Mammary epithelial cell (primary cell): Measurements from ENCODE around the gene NPAS1.

Experiments
- EZH2 ChIP-seq: IDR thresholded peaks from 2 replicates; pipeline ENCODE4 v1.6.1; 2012; ENCODE audit warnings: low read length, inconsistent platforms, borderline replicate concordance
- TF ChIP-seq, protein P1 (sequence below), 2 donors: IDR thresholded peaks in 1 of 2; conservative IDR thresholded peaks in 1 of 2; 2 replicates each; pipeline ENCODE4 v1.5.1; 2011 to 2012; ENCODE audit warnings: inconsistent platforms in 2 of 2, low read length in 2 of 2, mild to moderate bottlenecking in 2 of 2, control low read depth in 1 of 2, low read depth in 1 of 2; ENCODE audit not compliant: insufficient read depth in 1 of 2; ENCODE audit errors: extremely low read depth in 1 of 2

DNA sequence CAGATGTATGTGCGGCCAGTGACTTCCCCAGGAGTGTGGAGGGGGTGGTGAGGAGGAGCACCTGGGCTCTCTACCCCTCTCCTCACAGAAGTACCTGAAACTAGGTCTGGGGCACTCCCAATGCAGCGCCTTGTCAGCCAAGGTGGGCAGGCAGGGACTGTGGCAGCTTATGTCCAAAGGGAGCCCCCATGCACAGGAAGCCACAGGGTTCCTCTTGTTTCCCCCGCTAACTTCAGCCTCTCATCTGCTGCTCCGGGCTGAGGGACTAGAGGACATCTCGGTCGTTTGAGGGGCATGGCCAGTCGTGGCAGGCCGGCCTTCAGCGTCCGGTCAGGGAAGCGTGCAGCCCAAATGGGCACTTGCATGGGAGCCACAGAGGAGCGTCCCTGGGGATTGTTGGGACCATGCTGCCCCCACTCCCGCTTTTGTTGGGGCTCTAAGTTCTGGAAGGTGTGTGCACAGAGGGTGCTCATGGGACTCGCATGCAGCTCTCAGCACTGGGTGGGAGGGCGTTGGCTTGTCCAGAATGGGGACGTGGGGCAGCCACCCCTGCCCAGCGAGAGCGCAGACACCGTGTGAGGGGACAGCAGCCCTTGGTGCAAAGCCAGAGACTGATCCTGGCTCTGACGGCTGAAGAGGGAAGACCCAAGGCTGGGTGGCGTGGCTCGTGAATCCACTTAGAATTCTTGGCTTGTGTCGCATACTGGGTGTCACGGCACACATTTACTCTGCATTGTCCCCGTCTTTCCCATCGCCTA, 16.6 kb upstream of the NPAS1 start:
- TF ChIP-seq, protein P1, sequence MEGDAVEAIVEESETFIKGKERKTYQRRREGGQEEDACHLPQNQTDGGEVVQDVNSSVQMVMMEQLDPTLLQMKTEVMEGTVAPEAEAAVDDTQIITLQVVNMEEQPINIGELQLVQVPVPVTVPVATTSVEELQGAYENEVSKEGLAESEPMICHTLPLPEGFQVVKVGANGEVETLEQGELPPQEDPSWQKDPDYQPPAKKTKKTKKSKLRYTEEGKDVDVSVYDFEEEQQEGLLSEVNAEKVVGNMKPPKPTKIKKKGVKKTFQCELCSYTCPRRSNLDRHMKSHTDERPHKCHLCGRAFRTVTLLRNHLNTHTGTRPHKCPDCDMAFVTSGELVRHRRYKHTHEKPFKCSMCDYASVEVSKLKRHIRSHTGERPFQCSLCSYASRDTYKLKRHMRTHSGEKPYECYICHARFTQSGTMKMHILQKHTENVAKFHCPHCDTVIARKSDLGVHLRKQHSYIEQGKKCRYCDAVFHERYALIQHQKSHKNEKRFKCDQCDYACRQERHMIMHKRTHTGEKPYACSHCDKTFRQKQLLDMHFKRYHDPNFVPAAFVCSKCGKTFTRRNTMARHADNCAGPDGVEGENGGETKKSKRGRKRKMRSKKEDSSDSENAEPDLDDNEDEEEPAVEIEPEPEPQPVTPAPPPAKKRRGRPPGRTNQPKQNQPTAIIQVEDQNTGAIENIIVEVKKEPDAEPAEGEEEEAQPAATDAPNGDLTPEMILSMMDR (conservative IDR thresholded peaks at IDR 0.05 in 1 of 2, IDR thresholded peaks at IDR 0.05 in 1 of 2; ENCODE audit: extremely low read depth in 1 of 2, insufficient read depth in 1 of 2, low read depth in 1 of 2, low read length in 2 of 2), result no peak
- TF ChIP-seq EZH2, result no peak
